A549 (cell line): Measurements from ENCODE around the gene DOK6. TPM values are rescaled to one million over a fixed set of nuclear protein-coding genes. Genes with fewer than 3 reads are reported as not detected.

Experiments used
- ATAC-seq, 2 experiments: fragments of 200-7000 bp in 1 of 2; fragments of >200 bp in 1 of 2; cut with Nextera tagmentation in 1 of 2; cut with Tn5 transposase in 1 of 2; 3 replicates each; pipeline versions ENCODE4 v1.8.0 to v1.9.1; 2018 to 2020; ENCODE audit warnings: mild to moderate bottlenecking in 1 of 2, moderate library complexity in 1 of 2
- CTCF ChIA-PET: fragments of 300-600 bp; sonication (Branson Sonifier 250); formaldehyde crosslinking; extraction: SDS; loops from one replicate; lab custom pipeline; 2021; ENCODE audit warnings: antibody characterized with exemption, inconsistent platforms; lab: Yijun Ruan, JAX
- POLR2A ChIA-PET: fragments of 350-600 bp; formaldehyde crosslinking; extraction: SDS; loops from one replicate; lab custom pipeline; 2021; ENCODE audit warnings: antibody characterized with exemption, inconsistent platforms; lab: Yijun Ruan, JAX
- DNase-seq, 2 experiments: peaks; one replicate each; pipeline versions ENCODE4 v3.0.0 to v3.0.0-alpha.2; 2011 to 2016; ENCODE audit warnings: low read depth in 1 of 2, low spot score in 1 of 2
- FAIRE-seq: peaks from 2 replicates; lab custom pipeline; 2011; peaks lifted over from hg19 to GRCh38; lab: Jason Lieb, UNC
- H3K27ac ChIP-seq, 2 experiments: fragments of >200 bp; sonication (Bioruptor Twin); formaldehyde crosslinking; 3 replicates each; pipeline ENCODE4 v1.5.1; 2016 to 2017
- H3K4me1 ChIP-seq: fragments of >200 bp; sonication (Bioruptor Twin); formaldehyde crosslinking; 3 replicates; pipeline ENCODE4 v1.6.1; 2016
- H3K4me2 ChIP-seq: fragments of >200 bp; sonication (Bioruptor Twin); formaldehyde crosslinking; 3 replicates; pipeline ENCODE4 v1.6.1; 2016
- H3K4me3 ChIP-seq: fragments of >200 bp; sonication (Bioruptor Twin); formaldehyde crosslinking; 3 replicates; pipeline ENCODE4 v1.5.1; 2016
- H3K9me3 ChIP-seq: fragments of >200 bp; sonication (Bioruptor Twin); formaldehyde crosslinking; 3 replicates; pipeline ENCODE4 v1.6.1; 2016
- CHD2 ChIP-seq: fragments of 150-350 bp; IDR thresholded peaks from 2 replicates; pipeline ENCODE4 v1.6.1; 2014; ENCODE audit warnings: low read length; ENCODE audit not compliant: partially characterized antibody
- EHF ChIP-seq: fragments of 250-450 bp; sonication (Bioruptor Pico); IDR thresholded peaks from 2 replicates; pipeline ENCODE4 v1.5.0; 2020; ENCODE audit warnings: mild to moderate bottlenecking
- EP300 ChIP-seq, 2 experiments: fragments of >200 bp; sonication (Bioruptor Twin); formaldehyde crosslinking; IDR thresholded peaks; 2 replicates in 1 of 2; 3 replicates in 1 of 2; pipeline ENCODE4 v1.6.1; 2016 to 2017
- FOSB ChIP-seq: fragments of 250-450 bp; sonication (Bioruptor Pico); IDR thresholded peaks from 2 replicates; pipeline ENCODE4 v1.5.0; 2020; ENCODE audit warnings: mild to moderate bottlenecking, moderate library complexity
- HEYL ChIP-seq: fragments of 250-450 bp; sonication (Bioruptor Pico); IDR thresholded peaks from 2 replicates; pipeline ENCODE4 v1.8.0; 2021; ENCODE audit warnings: mild to moderate bottlenecking, moderate library complexity
- HOXA7 ChIP-seq: fragments of 250-450 bp; sonication (Bioruptor Pico); IDR thresholded peaks from 2 replicates; pipeline ENCODE4 v1.5.0; 2020; ENCODE audit warnings: mild to moderate bottlenecking, moderate library complexity
- JUNB ChIP-seq: fragments of >200 bp; sonication (Bioruptor Twin); formaldehyde crosslinking; IDR thresholded peaks from 2 replicates; pipeline ENCODE4 v1.6.1; 2016
- KDM1A ChIP-seq: fragments of 200-600 bp; sonication (generic); IDR thresholded peaks from 2 replicates; pipeline ENCODE4 v1.6.1; 2016; ENCODE audit warnings: low read depth, mild to moderate bottlenecking
- MAFK ChIP-seq: fragments of 450-650 bp; IDR thresholded peaks from 2 replicates; pipeline ENCODE4 v1.6.1; 2014; ENCODE audit not compliant: partially characterized antibody
- MYC ChIP-seq: IDR thresholded peaks from 2 replicates; pipeline ENCODE4 v1.6.1; 2012; ENCODE audit warnings: mild to moderate bottlenecking, inconsistent platforms, low read length, improper control_type of control experiment, borderline replicate concordance
- PHF8 ChIP-seq: fragments of 200-600 bp; sonication (generic); IDR thresholded peaks from 2 replicates; pipeline ENCODE4 v1.6.1; 2016; ENCODE audit warnings: low read depth, mild to moderate bottlenecking, antibody characterized with exemption, moderate library complexity, borderline replicate concordance
- POLR2AphosphoS2 ChIP-seq: conservative IDR thresholded peaks from 2 replicates; pipeline ENCODE4 v1.6.1; 2012; ENCODE audit warnings: low read length, improper control_type of control experiment, inconsistent platforms
- RCOR1 ChIP-seq: fragments of 150-350 bp; IDR thresholded peaks from 2 replicates; pipeline ENCODE4 v1.6.1; 2014; ENCODE audit warnings: antibody characterized with exemption, low read length, low read depth
- RFX5 ChIP-seq: fragments of 450-650 bp; IDR thresholded peaks from 2 replicates; pipeline ENCODE4 v1.7.1; 2014; ENCODE audit warnings: antibody characterized with exemption, mild to moderate bottlenecking, moderate library complexity
- TFCP2L1 ChIP-seq: fragments of 250-450 bp; sonication (Bioruptor Pico); IDR thresholded peaks from 2 replicates; pipeline ENCODE4 v1.5.0; 2021; ENCODE audit warnings: mild to moderate bottlenecking
- TP53 ChIP-seq: fragments of 250-450 bp; sonication (Bioruptor Pico); IDR thresholded peaks from 2 replicates; pipeline ENCODE4 v1.5.0; 2021; ENCODE audit warnings: mild to moderate bottlenecking, moderate library complexity
- ZFP36 ChIP-seq: fragments of 450-650 bp; IDR thresholded peaks from 2 replicates; pipeline ENCODE4 v1.6.1; 2014; ENCODE audit warnings: borderline replicate concordance; ENCODE audit not compliant: partially characterized antibody
- ZNF302 ChIP-seq: fragments of 250-450 bp; sonication (Bioruptor Pico); IDR thresholded peaks from 2 replicates; pipeline ENCODE4 v1.9.0; 2021; ENCODE audit warnings: inconsistent platforms, mild to moderate bottlenecking, moderate library complexity
- WGBS: methylation state at CpG from one replicate; pipeline ENCODE4 v1.1.6; 2017; ENCODE audit errors: missing lambda C conversion rate; 5-methylcytosine and 5-hydroxymethylcytosine counted together
- polyA plus RNA-seq, 4 experiments: library from polyadenylated mRNA; depleted of rRNA in 3 of 4; stranded (reverse); fragments of >200 nt; fragmentation: RNase III in 1 of 4; extraction: RNeasy Plus Mini Kit Qiagen cat#74134 plus additional on column Dnase treatment in 1 of 4; gene quantifications; 2 replicates in 3 of 4; 3 replicates in 1 of 4; pipeline ENCODE4 v1.2.3, GENCODE V29; 2011 to 2017
- TF ChIP-seq, protein P1 (sequence below): IDR thresholded peaks from 2 replicates; pipeline ENCODE4 v1.6.1; 2012
- TF ChIP-seq, protein P2 (sequence below): fragments of 250-450 bp; sonication (Bioruptor Pico); IDR thresholded peaks from 2 replicates; pipeline ENCODE4 v1.5.0; 2020; ENCODE audit warnings: low read depth, mild to moderate bottlenecking, moderate library complexity
- TF ChIP-seq, protein P3 (sequence below): fragments of 450-650 bp; IDR thresholded peaks from 2 replicates; pipeline ENCODE4 v1.6.1; 2014; ENCODE audit warnings: antibody characterized with exemption
- TF ChIP-seq, protein P4 (sequence below): IDR thresholded peaks from 2 replicates; pipeline ENCODE4 v1.6.1; 2012; ENCODE audit warnings: low read depth, borderline replicate concordance
- TF ChIP-seq, protein P5 (sequence below): fragments of 250-450 bp; sonication (Bioruptor Pico); IDR thresholded peaks from 2 replicates; pipeline ENCODE4 v1.5.0; 2021; ENCODE audit warnings: mild to moderate bottlenecking, moderate library complexity, borderline replicate concordance
- TF ChIP-seq, protein P6 (sequence below): fragments of >200 bp; sonication (Bioruptor Twin); formaldehyde crosslinking; IDR thresholded peaks from 3 replicates; pipeline ENCODE4 v1.6.1; 2016

Gene DOK6
- polyA plus RNA-seq, 2 of the 4 experiments (the other 2 are of a cell fraction) = not detected

DNA sequence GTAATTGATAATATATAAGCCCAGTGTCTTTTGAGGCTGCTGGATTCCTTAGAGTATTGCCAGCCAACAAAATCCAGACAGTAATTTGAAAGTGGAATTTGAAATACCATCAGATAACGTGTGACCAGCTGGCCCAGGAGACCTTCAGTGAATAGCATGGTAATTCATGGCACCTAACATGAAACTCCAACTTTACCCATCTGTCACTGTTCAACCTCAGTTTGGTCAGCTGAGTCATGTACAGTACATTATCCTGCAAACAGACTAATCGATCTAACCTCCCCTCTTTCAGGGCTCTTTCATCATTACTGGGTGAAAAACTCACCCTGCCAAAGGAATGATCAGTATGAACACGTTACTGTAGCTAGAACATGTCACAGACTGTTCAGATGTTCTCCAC, 230.6 kb downstream of the DOK6 start:
- ChIA-PET POLR2A (no interaction called here), CTCF (no interaction called here)
- Histone ChIP-seq H3K4me2 (no peak overlapping the region), H3K4me3 (no peak overlapping the region), H3K4me1 (no peaks in the 10 kb centered on the region), H3K9me3 (no peaks in the 10 kb centered on the region), H3K27ac (no peak overlapping the region)
- no peak for TF ChIP-seq MAFK
- TF ChIP-seq JUNB = no peak
- TF ChIP-seq EHF (CRISPR knock-in tag) = no peak
- TF ChIP-seq EP300 (IDR thresholded peaks at IDR 0.05) = no peak
- no peak for TF ChIP-seq TP53
- no peak for TF ChIP-seq ZNF302 (CRISPR knock-in tag)
- TF ChIP-seq FOSB = no peak
- no peak for TF ChIP-seq HEYL (CRISPR knock-in tag)
- no peak for TF ChIP-seq TFCP2L1 (CRISPR knock-in tag)
- no peak for ATAC-seq
- no peak for FAIRE-seq
- 4% methylated on average over 3 of the region's 3 CpGs for WGBS
- DNase-seq = no peak

DNA sequence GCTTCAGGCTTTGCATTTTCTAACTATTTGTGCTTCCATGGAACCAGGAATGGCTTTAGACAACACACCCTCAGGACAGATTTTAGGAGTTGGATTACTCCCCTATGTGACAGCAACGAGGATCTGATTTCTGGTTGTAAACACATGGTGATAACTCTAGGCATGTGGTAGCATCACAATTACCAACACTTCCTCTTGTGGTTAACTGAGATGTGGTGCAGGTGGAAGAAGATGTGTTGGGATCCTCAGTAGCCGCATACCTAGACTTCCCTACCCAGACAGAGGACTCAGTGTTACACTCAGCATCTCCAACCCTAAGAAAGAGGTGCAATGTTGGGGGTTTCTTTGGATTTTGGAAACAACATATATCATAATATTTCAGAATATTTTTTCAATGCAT, 234.8 kb downstream of the DOK6 start:
- no peak overlapping the region for H3K4me2 ChIP-seq
- DNase-seq = no peak
- ChIA-PET POLR2A (no interaction called here), CTCF (no interaction called here)
- FAIRE-seq = no peak
- TF ChIP-seq FOSB (no peak), HOXA7 (no peak), CHD2 (no peak), MYC (no peak), POLR2AphosphoS2 (no peak), PHF8 (no peak), RFX5 (no peak), RCOR1 (no peak), EP300 (IDR thresholded peaks at IDR 0.05) (no peak), ZFP36 (no peak), KDM1A (no peak)
- TF ChIP-seq, protein P1, sequence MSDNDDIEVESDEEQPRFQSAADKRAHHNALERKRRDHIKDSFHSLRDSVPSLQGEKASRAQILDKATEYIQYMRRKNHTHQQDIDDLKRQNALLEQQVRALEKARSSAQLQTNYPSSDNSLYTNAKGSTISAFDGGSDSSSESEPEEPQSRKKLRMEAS = no peak
- TF ChIP-seq, protein P2, sequence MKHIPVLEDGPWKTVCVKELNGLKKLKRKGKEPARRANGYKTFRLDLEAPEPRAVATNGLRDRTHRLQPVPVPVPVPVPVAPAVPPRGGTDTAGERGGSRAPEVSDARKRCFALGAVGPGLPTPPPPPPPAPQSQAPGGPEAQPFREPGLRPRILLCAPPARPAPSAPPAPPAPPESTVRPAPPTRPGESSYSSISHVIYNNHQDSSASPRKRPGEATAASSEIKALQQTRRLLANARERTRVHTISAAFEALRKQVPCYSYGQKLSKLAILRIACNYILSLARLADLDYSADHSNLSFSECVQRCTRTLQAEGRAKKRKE (CRISPR knock-in tag) = no peak
- TF ChIP-seq, protein P3, sequence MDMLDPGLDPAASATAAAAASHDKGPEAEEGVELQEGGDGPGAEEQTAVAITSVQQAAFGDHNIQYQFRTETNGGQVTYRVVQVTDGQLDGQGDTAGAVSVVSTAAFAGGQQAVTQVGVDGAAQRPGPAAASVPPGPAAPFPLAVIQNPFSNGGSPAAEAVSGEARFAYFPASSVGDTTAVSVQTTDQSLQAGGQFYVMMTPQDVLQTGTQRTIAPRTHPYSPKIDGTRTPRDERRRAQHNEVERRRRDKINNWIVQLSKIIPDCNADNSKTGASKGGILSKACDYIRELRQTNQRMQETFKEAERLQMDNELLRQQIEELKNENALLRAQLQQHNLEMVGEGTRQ = no peak
- TF ChIP-seq, protein P4, sequence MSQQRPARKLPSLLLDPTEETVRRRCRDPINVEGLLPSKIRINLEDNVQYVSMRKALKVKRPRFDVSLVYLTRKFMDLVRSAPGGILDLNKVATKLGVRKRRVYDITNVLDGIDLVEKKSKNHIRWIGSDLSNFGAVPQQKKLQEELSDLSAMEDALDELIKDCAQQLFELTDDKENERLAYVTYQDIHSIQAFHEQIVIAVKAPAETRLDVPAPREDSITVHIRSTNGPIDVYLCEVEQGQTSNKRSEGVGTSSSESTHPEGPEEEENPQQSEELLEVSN = no peak
- TF ChIP-seq, protein P5, sequence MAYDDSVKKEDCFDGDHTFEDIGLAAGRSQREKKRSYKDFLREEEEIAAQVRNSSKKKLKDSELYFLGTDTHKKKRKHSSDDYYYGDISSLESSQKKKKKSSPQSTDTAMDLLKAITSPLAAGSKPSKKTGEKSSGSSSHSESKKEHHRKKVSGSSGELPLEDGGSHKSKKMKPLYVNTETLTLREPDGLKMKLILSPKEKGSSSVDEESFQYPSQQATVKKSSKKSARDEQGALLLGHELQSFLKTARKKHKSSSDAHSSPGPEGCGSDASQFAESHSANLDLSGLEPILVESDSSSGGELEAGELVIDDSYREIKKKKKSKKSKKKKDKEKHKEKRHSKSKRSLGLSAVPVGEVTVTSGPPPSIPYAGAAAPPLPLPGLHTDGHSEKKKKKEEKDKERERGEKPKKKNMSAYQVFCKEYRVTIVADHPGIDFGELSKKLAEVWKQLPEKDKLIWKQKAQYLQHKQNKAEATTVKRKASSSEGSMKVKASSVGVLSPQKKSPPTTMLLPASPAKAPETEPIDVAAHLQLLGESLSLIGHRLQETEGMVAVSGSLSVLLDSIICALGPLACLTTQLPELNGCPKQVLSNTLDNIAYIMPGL (CRISPR knock-in tag) = no peak
- TF ChIP-seq, protein P6, sequence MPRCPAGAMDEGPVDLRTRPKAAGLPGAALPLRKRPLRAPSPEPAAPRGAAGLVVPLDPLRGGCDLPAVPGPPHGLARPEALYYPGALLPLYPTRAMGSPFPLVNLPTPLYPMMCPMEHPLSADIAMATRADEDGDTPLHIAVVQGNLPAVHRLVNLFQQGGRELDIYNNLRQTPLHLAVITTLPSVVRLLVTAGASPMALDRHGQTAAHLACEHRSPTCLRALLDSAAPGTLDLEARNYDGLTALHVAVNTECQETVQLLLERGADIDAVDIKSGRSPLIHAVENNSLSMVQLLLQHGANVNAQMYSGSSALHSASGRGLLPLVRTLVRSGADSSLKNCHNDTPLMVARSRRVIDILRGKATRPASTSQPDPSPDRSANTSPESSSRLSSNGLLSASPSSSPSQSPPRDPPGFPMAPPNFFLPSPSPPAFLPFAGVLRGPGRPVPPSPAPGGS = no peak
- H3K4me3 ChIP-seq = no peak overlapping the region
- no peak overlapping the region for H3K27ac ChIP-seq
- ATAC-seq = no peak
- no peaks in the 10 kb centered on the region for H3K9me3 ChIP-seq
- 12% methylated on average over 2 of the region's 2 CpGs for WGBS
- no peaks in the 10 kb centered on the region for H3K4me1 ChIP-seq
